ENCODE data around the gene MATK.

GRCh38 chr19:3770136-3770999, 15.8 kb downstream of the MATK start:
- TF ChIP-seq, protein P1, sequence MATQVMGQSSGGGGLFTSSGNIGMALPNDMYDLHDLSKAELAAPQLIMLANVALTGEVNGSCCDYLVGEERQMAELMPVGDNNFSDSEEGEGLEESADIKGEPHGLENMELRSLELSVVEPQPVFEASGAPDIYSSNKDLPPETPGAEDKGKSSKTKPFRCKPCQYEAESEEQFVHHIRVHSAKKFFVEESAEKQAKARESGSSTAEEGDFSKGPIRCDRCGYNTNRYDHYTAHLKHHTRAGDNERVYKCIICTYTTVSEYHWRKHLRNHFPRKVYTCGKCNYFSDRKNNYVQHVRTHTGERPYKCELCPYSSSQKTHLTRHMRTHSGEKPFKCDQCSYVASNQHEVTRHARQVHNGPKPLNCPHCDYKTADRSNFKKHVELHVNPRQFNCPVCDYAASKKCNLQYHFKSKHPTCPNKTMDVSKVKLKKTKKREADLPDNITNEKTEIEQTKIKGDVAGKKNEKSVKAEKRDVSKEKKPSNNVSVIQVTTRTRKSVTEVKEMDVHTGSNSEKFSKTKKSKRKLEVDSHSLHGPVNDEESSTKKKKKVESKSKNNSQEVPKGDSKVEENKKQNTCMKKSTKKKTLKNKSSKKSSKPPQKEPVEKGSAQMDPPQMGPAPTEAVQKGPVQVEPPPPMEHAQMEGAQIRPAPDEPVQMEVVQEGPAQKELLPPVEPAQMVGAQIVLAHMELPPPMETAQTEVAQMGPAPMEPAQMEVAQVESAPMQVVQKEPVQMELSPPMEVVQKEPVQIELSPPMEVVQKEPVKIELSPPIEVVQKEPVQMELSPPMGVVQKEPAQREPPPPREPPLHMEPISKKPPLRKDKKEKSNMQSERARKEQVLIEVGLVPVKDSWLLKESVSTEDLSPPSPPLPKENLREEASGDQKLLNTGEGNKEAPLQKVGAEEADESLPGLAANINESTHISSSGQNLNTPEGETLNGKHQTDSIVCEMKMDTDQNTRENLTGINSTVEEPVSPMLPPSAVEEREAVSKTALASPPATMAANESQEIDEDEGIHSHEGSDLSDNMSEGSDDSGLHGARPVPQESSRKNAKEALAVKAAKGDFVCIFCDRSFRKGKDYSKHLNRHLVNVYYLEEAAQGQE (tag by site-specific recombination; IDR thresholded peaks at IDR 0.05): no peak
- TF ChIP-seq YY1 (tag by site-specific recombination; IDR thresholded peaks at IDR 0.05): no peak

All from HEK293 (cell line).